Uterus (tissue), 2 donors: ENCODE results near the gene DOK6.

Experiments used
- CTCF ChIP-seq, 4 experiments: fragments of 200-600 bp in 2 of 4; fragments of 450-650 bp in 2 of 4; sonication (generic) in 2 of 4; IDR thresholded peaks; one replicate each; pipeline ENCODE4 v1.5.1; 2016 to 2019; ENCODE audit warnings: antibody characterized with exemption in 4 of 4, mild to moderate bottlenecking in 2 of 4, moderate library complexity in 1 of 4
- POLR2A ChIP-seq, 2 donors: fragments of 450-650 bp; IDR thresholded peaks; one replicate each; pipeline ENCODE4 v1.6.1; 2016; ENCODE audit warnings: antibody characterized with exemption in 2 of 2, mild to moderate bottlenecking in 1 of 2, moderate library complexity in 1 of 2

- TF ChIP-seq CTCF (IDR thresholded peaks at IDR 0.05) (no peak), POLR2A (IDR thresholded peaks at IDR 0.05) (no peak)
Measured at GRCh38 chr18:69777248-69777647, 376.6 kb downstream of the DOK6 start.
